HepG2 (cell line): ENCODE results near the gene HELZ2. TPM values are rescaled to one million over a fixed set of nuclear protein-coding genes. Genes with fewer than 3 reads are reported as not detected.

Experiments
- ATAC-seq: fragments of 200-7000 bp; cut with Tn5 transposase; 3 replicates; pipeline ENCODE4 v1.9.1; 2020; ENCODE audit warnings: mild to moderate bottlenecking, moderate library complexity
- BruUV-seq: library from RNA; stranded (reverse); fragments of 400-500 nt; replicated peaks from 2 replicates; lab custom pipeline; 2021; lab: Mats Ljungman, UMichigan
- CTCF ChIA-PET: fragments of 300-600 bp; formaldehyde crosslinking; extraction: SDS; loops from one replicate; lab custom pipeline; 2021; ENCODE audit warnings: low total read pairs, inconsistent platforms, low intra/inter-chr PET ratio; lab: Yijun Ruan, JAX
- POLR2A ChIA-PET: fragments of 350-600 bp; sonication (Branson Sonifier 250); formaldehyde crosslinking; loops from one replicate; lab custom pipeline; 2020; ENCODE audit warnings: antibody characterized with exemption, inconsistent platforms; lab: Yijun Ruan, JAX
- DNase-seq: peaks from one replicate; pipeline ENCODE4 v3.0.0-alpha.2; 2015; ENCODE audit warnings: low spot score
- FAIRE-seq: peaks from 3 replicates; lab custom pipeline; 2011; peaks lifted over from hg19 to GRCh38; lab: Jason Lieb, UNC
- H2AFZ ChIP-seq: one replicate; pipeline ENCODE4 v1.6.1; 2011; ENCODE audit warnings: low read length, inconsistent platforms
- H3K27ac ChIP-seq: fragments of 300-600 bp; 3 replicates; pipeline ENCODE4 v1.8.0; 2011; ENCODE audit warnings: mixed run types, mild to moderate bottlenecking, mixed read lengths, low read length, inconsistent platforms; ENCODE audit not compliant: insufficient read depth; ENCODE audit errors: extremely low read length
- H3K27me3 ChIP-seq, 2 experiments: fragments of 200-600 bp in 1 of 2; 2 replicates in 1 of 2; 3 replicates in 1 of 2; pipeline versions ENCODE4 v1.6.0 to v1.8.0; 2011; ENCODE audit warnings: low read length in 2 of 2, mild to moderate bottlenecking in 2 of 2, moderate library complexity in 2 of 2, inconsistent platforms in 1 of 2; ENCODE audit not compliant: insufficient read depth in 2 of 2, control insufficient read depth in 1 of 2
- H3K36me3 ChIP-seq, 2 experiments: fragments of 200-600 bp in 1 of 2; replicated peaks in 1 of 2; 2 replicates in 1 of 2; 3 replicates in 1 of 2; pipeline versions ENCODE4 v1.5.1 to v1.8.0; 2011; ENCODE audit warnings: low read length in 2 of 2, inconsistent platforms in 1 of 2; ENCODE audit not compliant: insufficient read depth in 2 of 2, control insufficient read depth in 1 of 2
- H3K4me1 ChIP-seq: 2 replicates; pipeline ENCODE4 v1.5.1; 2012; ENCODE audit warnings: low read length, inconsistent platforms; ENCODE audit not compliant: insufficient read depth
- H3K4me2 ChIP-seq: 2 replicates; pipeline ENCODE4 v1.6.0; 2011; ENCODE audit warnings: low read depth, low read length, inconsistent platforms
- H3K4me3 ChIP-seq, 3 experiments: fragments of 200-600 bp in 1 of 3; sonication (generic), shearing (Covaris generic) in 1 of 3; replicated peaks in 1 of 3; 2 replicates each; pipeline ENCODE4 v1.5.1; 2011 to 2016; ENCODE audit warnings: low read length in 3 of 3, inconsistent platforms in 2 of 3, low read depth in 2 of 3, mild to moderate bottlenecking in 2 of 3, control low read depth in 1 of 3, mixed read lengths in 1 of 3; ENCODE audit not compliant: insufficient read depth in 1 of 3
- H3K79me2 ChIP-seq: one replicate; pipeline ENCODE4 v1.6.1; 2011; ENCODE audit warnings: low read length, inconsistent platforms; ENCODE audit not compliant: insufficient read depth
- H3K9ac ChIP-seq: 2 replicates; pipeline ENCODE4 v1.6.0; 2011; ENCODE audit warnings: mild to moderate bottlenecking, low read depth, low read length, inconsistent platforms; ENCODE audit not compliant: insufficient read depth
- H3K9me3 ChIP-seq: 2 replicates; pipeline ENCODE4 v1.5.1; 2012; ENCODE audit warnings: mild to moderate bottlenecking, low read length
- H4K20me1 ChIP-seq: 2 replicates; pipeline ENCODE4 v1.6.0; 2011; ENCODE audit warnings: inconsistent platforms, mild to moderate bottlenecking, low read length, moderate library complexity; ENCODE audit not compliant: insufficient read depth
- GZF1 ChIP-seq: sonication (generic); formaldehyde crosslinking; IDR thresholded peaks from 2 replicates; pipeline ENCODE4 v1.5.1; 2020; ENCODE audit warnings: mild to moderate bottlenecking, missing genetic modification reagents
- KDM1A ChIP-seq: IDR thresholded peaks from 2 replicates; pipeline ENCODE4 v1.6.1; 2016; ENCODE audit warnings: missing compliant biosample characterization
- MBNL3 ChIP-seq: fragments of 250-450 bp; sonication (Bioruptor Pico); conservative IDR thresholded peaks from 2 replicates; pipeline ENCODE4 v1.8.0; 2022; ENCODE audit warnings: mild to moderate bottlenecking, inconsistent platforms
- MZF1 ChIP-seq: sonication (generic); formaldehyde crosslinking; IDR thresholded peaks from 2 replicates; pipeline ENCODE4 v1.8.1; 2023; ENCODE audit warnings: mild to moderate bottlenecking, missing genetic modification reagents, borderline replicate concordance
- SIN3A ChIP-seq: IDR thresholded peaks from 2 replicates; pipeline ENCODE4 v1.6.1; 2011; ENCODE audit warnings: low read depth, mild to moderate bottlenecking, control low read depth, low read length, borderline replicate concordance
- TAF15 ChIP-seq: fragments of 200-400 bp; formaldehyde crosslinking; IDR thresholded peaks from one replicate; pipeline ENCODE4 v1.6.1; 2018; ENCODE audit warnings: mild to moderate bottlenecking, low read depth, low read length; ENCODE audit not compliant: poor library complexity, severe bottlenecking
- ZGPAT ChIP-seq: IDR thresholded peaks from 2 replicates; pipeline ENCODE4 v1.6.1; 2016; ENCODE audit warnings: mild to moderate bottlenecking
- ZNF512 ChIP-seq: sonication (generic); formaldehyde crosslinking; IDR thresholded peaks from 2 replicates; pipeline ENCODE4 v1.4.0; 2020; ENCODE audit warnings: mild to moderate bottlenecking, missing genetic modification reagents
- ZNF549 ChIP-seq: sonication (generic); formaldehyde crosslinking; IDR thresholded peaks from 2 replicates; pipeline ENCODE4 v1.5.0; 2020; ENCODE audit warnings: missing genetic modification reagents
- ZNF720 ChIP-seq: sonication (generic); formaldehyde crosslinking; IDR thresholded peaks from 2 replicates; pipeline ENCODE4 v1.4.0; 2020; ENCODE audit warnings: missing genetic modification reagents
- ZNF75D ChIP-seq: sonication (generic); formaldehyde crosslinking; IDR thresholded peaks from 2 replicates; pipeline ENCODE4 v1.8.1; 2023; ENCODE audit warnings: missing genetic modification reagents, mild to moderate bottlenecking, borderline replicate concordance
- ZNF891 ChIP-seq: sonication (generic); formaldehyde crosslinking; IDR thresholded peaks from 2 replicates; pipeline ENCODE4 v1.5.0; 2020; ENCODE audit warnings: mild to moderate bottlenecking, missing genetic modification reagents
- WGBS: methylation state at CpG from one replicate; pipeline ENCODE4 v1.1.6; 2017; ENCODE audit warnings: low lambda C conversion rate; 5-methylcytosine and 5-hydroxymethylcytosine counted together
- in situ Hi-C: cut with HindIII; loops from 2 replicates; pipeline ENCODE4 v1.10.0; 2017; ENCODE audit warnings: low pct_unique_long_range_greater_than_20kb; ENCODE audit not compliant: extremely low pct_ligation_motif_present
- intact Hi-C: fragments of 100-400 bp; cut with micrococcal nuclease; formaldehyde crosslinking; loops from one replicate; pipeline ENCODE4 v1.10.0; 2022; ENCODE audit not compliant: unreplicated experiment
- polyA plus RNA-seq, 8 experiments: library from polyadenylated mRNA; depleted of rRNA in 3 of 8; stranded (reverse) in 7 of 8; unstranded in 1 of 8; fragments of >200 nt; fragmentation: Illumina TruSeq in 4 of 8; extraction: Trizol in 4 of 8; gene quantifications; 2 replicates each; pipeline versions ENCODE4 v1.2.1 to v1.2.3, GENCODE V29; 2011 to 2016; ENCODE audit warnings: low read depth in 4 of 8, missing spikeins in 1 of 8, mixed read lengths in 1 of 8; ENCODE audit not compliant: insufficient read depth in 1 of 8
- total RNA-seq, 5 experiments: library from RNA; depleted of rRNA; stranded (reverse); fragments of >200 nt; fragmentation: Illumina TruSeq; extraction: Trizol; gene quantifications; 2 replicates each; pipeline ENCODE4 v1.2.3, GENCODE V29; 2016; ENCODE audit warnings: low read depth in 1 of 5

The HELZ2 gene
- total and polyA plus RNA-seq, 2 of the 13 experiments (the other 11 are each of a cell fraction or from before 2014, with no cell fraction given) = 9.6 to 10.1 TPM

- TF ChIP-seq ZNF720 (CRISPR knock-in tag) = no peak
- no peak for TF ChIP-seq GZF1 (CRISPR knock-in tag)
These were observed 31.9 kb downstream of the HELZ2 start (continued) for GRCh38 chr20:63542031-63542559.

- intact Hi-C loops = no loop called here
- Histone ChIP-seq H3K4me1 (peaks cover 51% of the 10 kb centered on the region), H3K9ac (no peak overlapping the region)
These were observed 32.7 kb downstream of the HELZ2 start for GRCh38 chr20:63541371-63541770.

More at GRCh38 chr20:63541371-63541770, 32.7 kb downstream of the HELZ2 start:
- H3K27ac ChIP-seq = no peak overlapping the region
- in situ Hi-C loops = no loop called here
- H3K9me3 ChIP-seq = no peaks in the 10 kb centered on the region
- POLR2A ChIA-PET = no interaction called here
- H3K4me3 ChIP-seq = no peak overlapping the region
- CTCF ChIA-PET = no interaction called here
- peaks cover 45 to 75% of the 10 kb centered on the region in 2 experiments for H3K27me3 ChIP-seq
- no peaks in the 10 kb centered on the region; the same call in 1 of the 2 replicates for H4K20me1 ChIP-seq
- DNase-seq = no peak
- BruUV-seq = no TSS peak
- no peak for ATAC-seq
- H3K4me2 ChIP-seq = no peak overlapping the region
- no peaks in the 10 kb centered on the region for H3K36me3 ChIP-seq
- FAIRE-seq = no peak
- WGBS = 52% methylated on average over 5 of the region's 28 CpGs
- H3K79me2 ChIP-seq = no peaks in the 10 kb centered on the region
- TF ChIP-seq TAF15 (no peak), ZNF549 (CRISPR knock-in tag) (no peak), SIN3A (no peak), ZNF75D (CRISPR knock-in tag) (no peak), ZGPAT (CRISPR knock-in tag) (no peak), MZF1 (no peak), KDM1A (no peak), ZNF512 (CRISPR knock-in tag) (no peak), ZNF891 (CRISPR knock-in tag) (no peak), MBNL3 (CRISPR knock-in tag) (no peak)
- no peak overlapping the region for H2AFZ ChIP-seq
